Transverse colon (tissue), 4 donors: Measurements from ENCODE around the gene MED23. TPM values are rescaled to one million over a fixed set of nuclear protein-coding genes. Genes with fewer than 3 reads are reported as not detected.

ENCODE experiments used
- DNase-seq: peaks from one replicate; pipeline ENCODE4 v3.0.0-alpha.2; 2019
- H3K27ac ChIP-seq, 4 donors: fragments of 200-600 bp; sonication (generic); 2 replicates each; pipeline ENCODE4 v1.5.1; 2016 to 2018; ENCODE audit warnings: inconsistent platforms in 4 of 4
- H3K27me3 ChIP-seq: fragments of 200-600 bp; sonication (generic); 2 replicates; pipeline ENCODE4 v1.5.1; 2017; ENCODE audit warnings: inconsistent platforms
- H3K36me3 ChIP-seq, 4 donors: fragments of 200-600 bp; sonication (generic); 2 replicates each; pipeline ENCODE4 v1.5.1; 2017 to 2019; ENCODE audit warnings: inconsistent platforms in 4 of 4
- H3K4me1 ChIP-seq, 4 donors: fragments of 200-600 bp; sonication (generic); 2 replicates each; pipeline ENCODE4 v1.5.1; 2017 to 2020; ENCODE audit warnings: inconsistent platforms in 4 of 4
- H3K4me3 ChIP-seq, 4 donors: fragments of 200-600 bp; sonication (generic); 1 replicate in 1 of 4; 2 replicates in 3 of 4; pipeline versions ENCODE4 v1.5.1 to v1.6.1; 2017 to 2019; ENCODE audit warnings: inconsistent platforms in 4 of 4
- H3K9me3 ChIP-seq, 2 donors: fragments of 200-600 bp; sonication (generic); 2 replicates each; pipeline ENCODE4 v1.5.1; 2017 to 2019; ENCODE audit warnings: inconsistent platforms in 2 of 2
- CTCF ChIP-seq, 5 experiments: fragments of 200-600 bp in 3 of 5; fragments of 450-650 bp in 2 of 5; sonication (generic) in 3 of 5; IDR thresholded peaks; 1 replicate in 2 of 5; 2 replicates in 3 of 5; pipeline ENCODE4 v1.5.1; 2016 to 2017; ENCODE audit warnings: antibody characterized with exemption in 5 of 5, inconsistent platforms in 3 of 5, mild to moderate bottlenecking in 2 of 5, moderate library complexity in 1 of 5
- EP300 ChIP-seq: sonication (generic); formaldehyde crosslinking; IDR thresholded peaks from one replicate; pipeline ENCODE4 v1.6.1; 2017; ENCODE audit warnings: antibody characterized with exemption, low read depth
- POLR2A ChIP-seq: fragments of 450-650 bp; IDR thresholded peaks from one replicate; pipeline ENCODE4 v1.6.1; 2016; ENCODE audit warnings: antibody characterized with exemption, mild to moderate bottlenecking, moderate library complexity
- POLR2AphosphoS5 ChIP-seq, 3 donors: sonication (generic); formaldehyde crosslinking; IDR thresholded peaks; one replicate each; pipeline ENCODE4 v1.6.1; 2016; ENCODE audit warnings: antibody characterized with exemption in 3 of 3
- WGBS, 2 donors: methylation state at CpG; one replicate each; pipeline ENCODE4 v1.1.5; 2018; ENCODE audit warnings: low coverage in 1 of 2; 5-methylcytosine and 5-hydroxymethylcytosine counted together
- in situ Hi-C, 4 donors: fragments of 200-750 bp; cut with MboI; loops; one replicate each; pipeline versions ENCODE4 v1.15.0 to v1.15.1; 2017; ENCODE audit warnings: low sequenced_read_pairs in 3 of 4, low pct_ligation_motif_present in 1 of 4, low pct_unique_long_range_greater_than_20kb in 1 of 4
- intact Hi-C: fragments of 100-400 bp; cut with DNase I; formaldehyde crosslinking; loops from one replicate; pipeline ENCODE4 v1.15.1; 2023; ENCODE audit warnings: low total_unique reads
- total RNA-seq, 4 donors: library from RNA; depleted of rRNA; stranded (reverse); fragments of >200 nt; gene quantifications; one replicate each; pipeline ENCODE4 v1.1.0, GENCODE V29; 2016

MED23 gene
- total RNA-seq, 4 donors from 2014 or later: 11.6 to 47.6 (median 37.9) TPM

GRCh38 chr6:131565056-131565455 lies 63.0 kb downstream of the MED23 start:
- TF ChIP-seq EP300 (no peak), POLR2A (no peak), CTCF (IDR thresholded peaks at IDR 0.05) (no peak), POLR2AphosphoS5 (IDR thresholded peaks at IDR 0.05) (no peak)
- in situ Hi-C loops: no loop called here
- 55% methylated on average over 2 of the region's 2 CpGs; no CpG with 5 or more reads in 1 of the 2 donors for WGBS, 2 donors

DNA sequence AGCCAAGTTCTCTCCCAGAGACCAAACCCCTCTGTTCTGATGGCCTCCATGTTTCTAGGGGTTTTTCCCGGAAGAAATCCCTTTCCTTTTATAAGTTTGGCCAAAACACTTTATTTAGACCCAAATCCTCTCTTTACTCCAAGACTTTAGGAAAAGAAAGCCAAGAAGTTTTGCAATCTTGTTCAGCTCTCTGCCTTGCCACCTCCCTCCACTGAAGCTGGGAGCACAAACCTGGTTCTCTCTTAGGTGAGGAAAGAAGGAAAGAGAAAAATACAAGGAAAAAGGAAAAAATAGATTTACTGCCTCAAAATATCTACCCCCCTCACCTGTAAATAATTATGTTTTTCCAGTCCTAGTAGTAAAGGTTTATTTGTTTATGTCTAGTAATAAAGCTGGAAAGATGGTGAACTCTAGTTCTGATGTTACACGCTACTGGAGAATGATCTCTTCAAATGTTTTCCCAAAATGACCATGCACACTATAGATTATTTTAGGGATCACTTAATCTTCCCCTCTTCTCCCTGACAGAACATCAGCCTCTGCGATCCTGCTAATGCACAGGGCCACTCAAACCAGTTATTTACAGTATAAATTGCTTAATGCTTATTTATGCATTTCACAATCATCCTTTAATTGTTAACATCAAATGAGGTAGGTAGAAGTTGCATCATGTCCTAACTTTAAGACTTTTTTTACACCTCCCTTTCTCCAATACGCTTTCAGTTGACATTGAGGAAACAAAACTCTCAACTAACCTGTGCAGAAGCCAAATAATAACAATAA lies 65.9 kb downstream of the MED23 start:
- no peaks in the 10 kb centered on the region for H3K9me3 ChIP-seq
- no peaks in the 10 kb centered on the region for H3K36me3 ChIP-seq
- no peaks in the 10 kb centered on the region for H3K27me3 ChIP-seq
- intact Hi-C loops (no loop called here), in situ Hi-C loops (no loop called here)
- H3K27ac ChIP-seq: no peak overlapping the region
- TF ChIP-seq POLR2A (no peak), CTCF (IDR thresholded peaks at IDR 0.05) (no peak), POLR2AphosphoS5 (IDR thresholded peaks at IDR 0.05) (no peak), EP300 (no peak)
- 87 to 97% methylated on average over 3 to 4 of the region's 4 CpGs for WGBS, 2 donors
- DNase-seq: no peak
- no peaks in the 10 kb centered on the region for H3K4me1 ChIP-seq
- H3K4me3 ChIP-seq: no peak overlapping the region

More at GRCh38 chr6:131565056-131565455, 63.0 kb downstream of the MED23 start:
- Histone ChIP-seq H3K4me3 (no peak overlapping the region), H3K27ac (no peak overlapping the region), H3K36me3 (no peaks in the 10 kb centered on the region), H3K9me3 (no peaks in the 10 kb centered on the region), H3K4me1 (no peaks in the 10 kb centered on the region), H3K27me3 (no peaks in the 10 kb centered on the region)
- intact Hi-C loops: no loop called here
- DNase-seq: no peak

DNA sequence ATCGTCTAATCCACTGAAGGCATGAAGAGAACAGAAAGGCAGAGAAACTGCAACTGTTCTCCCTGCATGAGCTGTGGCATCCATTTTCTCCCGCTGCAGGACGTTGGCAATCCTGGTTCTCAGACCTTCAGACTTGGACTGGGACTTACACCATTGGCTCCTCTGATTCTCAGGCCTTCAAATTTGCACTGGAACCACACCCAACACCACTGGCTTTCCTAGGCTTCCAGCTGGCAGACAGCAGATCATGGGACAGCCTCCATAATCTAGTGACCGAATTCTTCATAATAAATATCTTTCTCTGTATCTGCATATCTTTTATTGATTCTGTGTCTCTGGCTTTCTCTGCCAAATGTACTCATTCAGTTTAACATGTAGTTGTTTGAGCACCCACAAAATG lies 69.1 kb downstream of the MED23 start:
- TF ChIP-seq POLR2AphosphoS5 (IDR thresholded peaks at IDR 0.05) (no peak), CTCF (IDR thresholded peaks at IDR 0.05) (no peak), POLR2A (no peak), EP300 (no peak)
- no peak overlapping the region for H3K27ac ChIP-seq
- no peaks in the 10 kb centered on the region for H3K36me3 ChIP-seq
- H3K4me3 ChIP-seq: no peak overlapping the region
- no peaks in the 10 kb centered on the region for H3K4me1 ChIP-seq
- no peak for DNase-seq
- in situ Hi-C loops (no loop called here), intact Hi-C loops (no loop called here)
- H3K9me3 ChIP-seq: no peaks in the 10 kb centered on the region
- H3K27me3 ChIP-seq: no peaks in the 10 kb centered on the region
- 71 to 80% methylated on average over 4 of the region's 4 CpGs for WGBS, 2 donors

DNA sequence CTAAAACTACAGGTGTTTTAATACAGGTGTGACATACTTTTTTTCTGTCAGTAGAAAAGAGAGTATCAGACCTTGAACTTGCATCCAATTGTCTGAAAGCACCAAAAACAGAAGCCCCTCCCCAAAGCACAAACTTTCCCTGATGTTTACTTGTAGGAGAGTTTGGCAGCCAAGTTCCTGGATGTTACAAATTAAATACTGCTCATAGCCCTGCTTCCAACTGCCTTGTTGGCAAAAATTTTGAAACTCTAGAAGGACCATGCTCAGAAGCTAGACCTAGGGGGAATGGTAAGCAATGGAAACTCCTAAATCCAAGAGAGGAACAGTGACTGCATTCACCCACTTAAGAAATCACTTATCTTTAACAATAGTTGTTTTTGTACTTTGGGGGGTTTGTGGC lies 72.0 kb downstream of the MED23 start:
- no peaks in the 10 kb centered on the region for H3K4me1 ChIP-seq
- H3K27ac ChIP-seq: no peak overlapping the region
- H3K36me3 ChIP-seq: no peaks in the 10 kb centered on the region
- H3K27me3 ChIP-seq: no peaks in the 10 kb centered on the region
- no peak overlapping the region for H3K4me3 ChIP-seq
- H3K9me3 ChIP-seq: no peaks in the 10 kb centered on the region
- TF ChIP-seq POLR2AphosphoS5 (IDR thresholded peaks at IDR 0.05) (no peak), POLR2A (no peak), CTCF (IDR thresholded peaks at IDR 0.05) (no peak)
- in situ Hi-C loops (no loop called here), intact Hi-C loops (no loop called here)
- DNase-seq: no peak
